DMS 273 treated with DMSO at 0.1 percent for 48 hours (cell line): Measurements from ENCODE around the gene B3GNT3.
A peak's percentile ranks its signal among the peaks of the same experiment; 100 is the strongest.
"Not testable (repeated sequence)": the region's sequence is repeated elsewhere in the genome, so short reads cannot be mapped to it uniquely, and the experiment has no call there.

Experiments
- DNase-seq: peaks from one replicate; lab custom pipeline; 2025; lab: John Stamatoyannopoulos, UW

B3GNT3 gene

DNA sequence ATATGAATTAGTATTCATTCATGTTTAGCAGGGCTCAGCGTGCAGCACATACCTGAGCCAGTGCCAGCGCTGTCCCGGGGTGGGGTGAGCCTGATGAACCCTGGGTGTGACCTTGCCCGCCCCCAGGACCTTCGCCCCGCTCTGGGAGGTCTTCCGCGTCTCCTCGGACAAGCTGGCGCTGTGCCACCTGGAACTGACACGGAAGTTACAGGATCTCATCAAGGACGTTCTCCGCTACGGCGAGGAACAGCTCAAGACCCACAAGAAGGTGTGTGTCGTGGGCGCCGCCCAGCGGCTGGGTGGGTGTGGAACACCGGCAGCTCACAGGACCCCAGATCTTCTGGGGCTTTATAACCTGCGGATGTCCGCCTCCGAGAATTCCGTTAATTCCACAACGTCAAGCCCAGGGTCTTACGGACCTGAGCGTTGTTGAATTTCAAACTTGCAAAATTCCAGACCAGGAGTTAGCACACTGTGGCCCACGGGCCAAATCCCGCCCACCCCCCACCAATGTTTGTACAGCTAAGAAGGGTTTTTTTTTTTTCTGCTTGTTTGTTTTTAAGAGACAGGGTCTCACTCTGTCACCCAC lies 28.3 kb upstream of the B3GNT3 start:
- peak; percentile 30 for DNase-seq

DNA sequence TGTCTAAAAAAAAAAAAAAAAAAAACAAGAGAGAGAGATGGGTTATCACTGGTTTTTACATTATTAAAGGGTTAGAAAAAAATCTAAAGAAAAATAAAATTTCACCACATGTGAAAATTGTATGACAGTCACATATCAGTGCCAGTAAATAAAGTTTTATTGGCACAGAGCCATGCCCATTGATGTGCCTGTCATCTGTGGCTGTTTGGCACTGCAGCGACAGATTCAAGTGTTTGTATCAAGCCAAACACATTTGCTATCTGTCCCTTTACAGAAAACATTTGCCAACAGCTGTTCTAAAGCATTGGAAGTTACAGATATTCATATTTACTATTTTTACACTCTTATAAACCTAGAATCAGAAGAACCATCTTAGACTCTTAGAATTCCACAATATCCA lies 27.4 kb upstream of the B3GNT3 start:
- no peak for DNase-seq

DNA sequence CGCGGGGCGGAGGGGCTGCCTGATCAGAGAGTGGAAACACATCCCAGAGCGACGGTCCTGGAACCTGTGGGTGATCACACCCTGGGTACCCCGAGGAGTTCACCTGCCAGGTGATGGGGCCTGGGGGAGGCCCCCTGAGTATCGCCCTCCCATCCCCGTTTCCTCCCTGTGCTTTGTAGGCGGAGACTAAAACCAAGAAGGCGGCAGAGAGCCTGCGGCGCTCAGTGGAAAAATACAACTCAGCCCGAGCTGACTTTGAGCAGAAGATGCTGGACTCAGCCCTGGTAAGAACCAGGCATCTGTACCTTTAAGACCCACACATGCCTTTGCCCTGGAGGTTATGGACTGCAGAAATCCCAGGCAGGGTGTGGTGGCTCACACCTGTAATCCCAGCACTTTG lies 24.3 kb upstream of the B3GNT3 start:
- no peak for DNase-seq

DNA sequence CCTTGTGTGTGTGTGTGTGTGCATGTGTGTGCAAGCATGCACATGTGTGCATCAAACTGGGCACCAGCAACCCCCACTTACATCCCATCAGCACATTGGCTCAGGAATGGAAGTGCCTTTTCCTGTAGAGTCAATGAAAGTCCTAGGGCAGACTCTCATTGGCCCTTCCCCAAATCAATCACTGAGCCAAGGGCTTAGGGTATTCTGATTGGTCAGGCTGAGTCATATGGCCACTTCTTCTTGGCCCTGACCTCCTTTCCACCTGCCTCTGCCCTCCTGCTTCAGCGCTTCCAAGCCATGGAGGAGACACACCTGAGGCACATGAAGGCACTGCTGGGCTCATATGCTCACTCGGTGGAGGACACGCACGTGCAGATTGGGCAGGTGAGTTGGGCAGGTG lies 22.8 kb upstream of the B3GNT3 start:
- DNase-seq: no peak

DNA sequence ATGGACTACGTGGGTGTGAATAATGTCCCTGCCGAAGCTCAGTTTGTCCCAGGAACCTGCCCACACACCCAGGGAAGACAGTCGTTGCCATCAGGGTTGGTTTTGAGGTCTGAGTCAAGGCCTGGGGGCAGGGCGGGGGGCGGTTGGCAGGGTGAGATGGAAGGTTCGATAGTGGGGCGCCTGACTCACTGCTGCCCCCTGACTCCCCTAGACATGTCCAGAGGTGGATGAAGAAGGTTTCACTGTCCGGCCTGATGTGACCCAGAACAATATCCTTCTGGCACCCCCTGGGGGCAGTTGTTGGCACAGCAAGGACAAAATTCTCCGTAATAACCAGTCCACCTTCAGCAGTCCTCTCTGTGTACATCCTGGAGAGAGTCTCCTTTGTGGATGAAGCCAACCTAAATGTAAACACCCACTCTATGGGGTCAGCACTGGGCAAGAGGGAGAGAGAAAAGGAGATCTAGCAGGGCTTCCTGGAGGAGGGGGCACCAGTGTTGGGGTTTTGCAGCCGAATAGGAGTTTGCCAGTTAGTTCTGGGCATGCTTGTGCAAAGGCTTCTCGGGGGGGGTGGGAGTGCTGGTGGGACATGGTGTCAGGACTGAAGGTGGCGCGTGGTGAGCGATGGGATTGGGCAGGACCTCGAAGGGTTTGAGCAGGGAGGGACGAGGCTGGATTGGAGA lies 19.6 kb upstream of the B3GNT3 start:
- no peak for DNase-seq

DNA sequence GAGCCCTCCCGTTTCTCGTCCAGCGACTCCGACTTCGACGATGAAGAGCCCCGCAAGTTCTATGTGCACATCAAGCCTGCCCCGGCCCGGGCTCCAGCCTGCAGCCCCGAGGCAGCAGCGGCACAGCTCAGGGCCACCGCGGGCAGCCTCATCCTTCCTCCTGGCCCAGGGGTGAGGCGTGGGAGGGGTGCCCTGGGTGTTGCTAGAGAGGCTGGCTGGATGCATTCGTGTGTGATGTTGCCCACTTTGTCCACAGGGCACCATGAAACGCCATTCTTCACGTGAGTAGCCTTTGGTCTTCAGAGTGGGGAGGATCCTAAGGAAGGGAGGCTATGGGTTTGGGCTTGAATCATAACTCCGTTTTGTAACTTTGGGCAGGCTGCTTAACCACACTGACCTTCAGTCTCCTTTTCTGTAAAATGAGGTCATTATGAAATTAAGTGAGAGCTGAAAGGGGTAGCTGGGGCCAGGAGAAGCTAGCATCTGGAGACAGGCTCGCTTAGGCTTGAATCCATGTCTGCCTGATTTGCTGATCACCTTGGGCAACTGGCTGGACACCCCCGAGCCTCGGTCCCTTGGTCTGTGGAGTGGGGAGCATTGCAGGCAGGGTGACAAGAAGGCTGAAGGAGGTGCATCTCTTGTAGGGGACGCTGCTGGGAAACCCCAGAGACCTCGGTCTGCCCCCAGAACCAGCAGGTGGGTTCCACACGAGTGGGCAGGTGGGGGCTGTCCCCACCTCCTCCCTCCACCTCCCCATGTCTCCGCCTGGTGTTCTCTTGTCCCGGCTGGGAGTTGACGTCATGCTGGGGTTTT lies 18.7 kb upstream of the B3GNT3 start:
- no peak for DNase-seq

DNA sequence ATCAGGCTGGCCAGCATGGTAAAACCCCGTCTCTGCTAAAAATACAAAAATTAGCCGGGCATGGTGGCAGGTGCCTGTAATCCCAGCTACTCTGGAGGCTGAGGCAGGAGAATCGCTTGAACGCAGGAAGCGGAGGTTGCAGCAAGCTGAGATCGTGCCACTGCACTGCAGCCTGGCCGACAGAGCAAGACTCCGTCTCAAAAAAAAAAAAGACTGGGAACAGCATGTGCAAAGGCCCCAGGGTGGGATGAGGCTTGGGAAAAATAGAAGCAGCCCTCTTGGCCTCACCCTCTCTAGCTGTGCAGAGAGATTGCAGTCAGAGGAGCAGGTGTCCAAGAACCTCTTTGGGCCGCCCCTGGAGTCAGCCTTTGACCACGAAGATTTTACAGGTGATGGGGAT lies 17.1 kb upstream of the B3GNT3 start:
- DNase-seq: not testable (repeated sequence)

DNA sequence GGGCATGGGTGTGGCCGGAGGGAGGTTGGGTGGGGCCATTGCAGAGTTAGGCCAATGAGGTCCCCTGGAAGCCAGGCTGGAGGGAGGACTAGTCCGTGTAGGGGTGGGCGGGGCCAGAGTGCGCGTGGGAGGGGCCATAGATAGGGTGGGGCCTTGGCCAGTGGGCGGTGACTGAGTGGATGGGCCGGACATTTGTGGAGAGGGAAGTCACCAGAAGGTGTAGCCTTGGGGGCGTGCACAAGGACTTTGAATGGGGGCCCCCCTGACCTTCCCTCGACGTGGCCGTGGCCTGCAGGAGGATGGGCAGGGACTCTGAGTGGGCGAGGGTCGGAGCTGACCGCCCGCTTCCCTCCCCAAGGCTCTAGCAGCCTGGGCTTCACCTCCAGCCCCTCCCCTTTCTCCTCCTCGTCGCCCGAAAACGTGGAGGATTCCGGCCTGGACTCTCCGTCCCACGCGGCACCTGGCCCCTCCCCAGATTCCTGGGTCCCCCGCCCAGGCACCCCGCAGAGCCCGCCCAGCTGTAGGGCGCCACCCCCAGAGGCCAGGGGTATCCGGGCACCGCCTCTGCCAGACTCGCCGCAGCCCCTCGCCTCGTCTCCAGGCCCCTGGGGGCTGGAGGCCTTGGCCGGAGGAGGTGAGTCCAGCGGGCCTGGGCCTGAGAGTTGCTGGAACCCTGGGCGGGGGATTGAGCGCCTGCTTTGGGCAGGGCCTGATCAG lies 16.5 kb upstream of the B3GNT3 start:
- no peak for DNase-seq

DNA sequence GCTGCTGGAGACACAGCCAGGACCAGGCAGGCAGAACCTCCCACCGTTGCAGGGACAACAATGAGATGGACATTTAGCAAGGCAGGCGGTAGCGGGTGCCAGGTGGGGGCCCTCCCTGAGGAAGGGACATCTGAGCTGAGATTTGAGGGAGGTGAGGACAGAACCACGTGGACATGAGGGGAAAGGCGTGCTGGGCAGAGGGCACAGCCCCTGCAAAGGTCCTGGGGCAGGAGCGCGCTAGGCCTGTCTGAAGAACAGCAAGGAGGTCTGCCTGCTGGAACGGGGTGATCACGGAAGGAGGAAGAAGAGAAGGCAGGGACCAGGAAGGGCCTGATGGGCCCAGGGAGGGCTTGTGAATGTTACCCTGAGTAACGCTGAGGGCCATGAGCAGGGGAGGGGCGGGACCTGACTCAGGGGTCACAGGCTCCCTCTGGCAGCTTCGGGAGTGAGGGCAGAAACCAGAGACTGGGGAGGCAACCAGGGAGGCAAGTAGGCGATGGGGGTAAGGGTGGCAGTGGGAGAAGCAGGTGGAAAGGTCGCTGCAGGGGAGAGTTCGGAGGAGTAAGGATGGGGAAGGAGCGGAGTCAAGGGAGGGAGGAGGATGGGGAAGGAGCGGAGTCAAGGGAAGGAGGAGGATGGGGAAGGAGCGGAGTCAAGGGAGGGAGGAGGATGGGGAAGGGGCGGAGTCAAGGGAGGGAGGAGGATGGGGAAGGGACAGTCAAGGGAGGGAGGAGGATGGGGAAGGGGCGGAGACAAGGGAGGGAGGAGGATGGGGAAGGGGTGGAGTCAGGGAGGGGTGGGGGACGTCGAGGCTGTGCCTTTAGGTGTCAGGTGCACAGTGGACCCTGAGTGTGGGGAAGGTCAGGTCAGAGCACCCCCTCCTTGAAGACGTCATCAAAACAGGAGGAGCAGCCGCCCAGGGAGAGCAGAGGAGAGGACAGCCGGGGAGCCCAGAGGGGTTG lies 15.7 kb upstream of the B3GNT3 start:
- DNase-seq: no peak

DNA sequence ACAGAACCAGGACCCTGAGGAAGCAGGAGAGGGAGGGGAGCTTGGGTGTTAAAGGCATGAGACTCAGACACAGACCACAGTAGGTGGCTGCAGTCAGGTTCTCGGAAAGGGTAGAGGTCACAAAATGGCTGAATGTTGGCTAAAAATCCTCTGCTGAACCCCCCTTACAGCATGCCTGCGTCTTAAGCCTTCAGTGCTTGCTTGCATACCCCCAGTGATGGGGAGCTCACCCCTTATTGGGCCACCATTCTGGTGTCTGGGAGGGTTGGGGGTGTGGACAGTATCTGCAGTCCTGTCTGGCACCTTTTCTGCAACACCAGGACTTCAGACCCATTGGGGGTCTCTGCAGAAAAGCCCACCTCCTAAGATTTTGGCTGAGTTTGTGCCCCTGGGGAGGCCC lies 14.2 kb upstream of the B3GNT3 start:
- DNase-seq: no peak

DNA sequence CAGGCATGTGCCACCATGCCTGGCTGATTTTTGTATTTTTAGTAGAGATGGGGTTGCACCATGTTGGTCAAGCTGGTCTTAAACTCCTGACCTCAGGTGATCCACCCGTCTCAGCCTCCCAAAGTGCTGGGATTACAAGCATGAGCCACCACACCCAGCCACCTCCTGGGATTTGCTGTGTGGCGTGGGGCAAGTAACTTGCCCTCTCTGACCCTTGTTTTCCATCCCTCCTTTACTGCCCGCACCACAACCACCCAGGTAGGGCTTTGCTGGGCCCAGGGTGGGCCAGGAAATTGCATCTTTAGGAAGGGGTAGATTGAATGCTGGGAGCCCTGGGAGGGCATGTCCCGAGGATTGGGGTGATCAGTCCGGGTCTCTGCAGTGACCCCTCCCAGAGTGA lies 11.2 kb upstream of the B3GNT3 start:
- DNase-seq: not testable (repeated sequence)

DNA sequence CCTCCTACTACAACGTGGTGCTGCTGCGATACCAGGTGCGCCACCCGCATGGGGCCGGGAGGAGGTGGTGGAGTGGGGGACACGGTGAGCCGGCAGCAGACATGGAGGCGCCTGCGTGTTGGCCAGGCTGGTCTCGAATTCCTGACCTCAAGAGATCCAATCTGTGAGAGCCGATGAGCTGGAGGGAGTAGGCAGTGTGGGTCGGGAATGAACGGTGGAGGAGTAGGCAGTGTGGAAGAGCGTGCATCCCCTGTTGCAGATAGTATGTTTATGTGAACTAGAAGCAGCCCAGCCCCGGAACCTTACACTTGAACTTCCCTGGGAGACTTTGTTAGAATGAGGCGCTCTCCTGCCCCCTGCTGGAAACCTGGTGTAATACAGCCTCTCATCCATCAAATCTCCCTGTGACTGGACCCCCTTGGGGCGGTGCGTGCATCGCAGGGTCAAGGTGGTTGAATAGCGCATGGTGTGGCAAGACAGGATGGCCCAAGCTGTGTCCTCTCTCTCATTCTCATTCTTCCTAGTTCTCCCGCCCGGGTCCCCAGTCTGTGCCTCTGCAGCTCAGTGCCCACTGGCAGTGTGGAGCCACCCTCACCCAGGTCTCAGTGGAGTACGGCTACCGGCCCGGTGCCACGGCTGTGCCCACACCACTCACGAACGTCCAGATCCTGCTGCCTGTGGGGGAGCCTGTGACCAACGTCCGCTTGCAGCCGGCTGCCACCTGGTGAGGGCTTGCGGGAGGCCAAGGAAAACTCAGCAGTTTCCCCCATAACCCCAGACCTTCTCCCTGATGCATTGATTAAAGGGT lies 10.5 kb upstream of the B3GNT3 start:
- DNase-seq: peak; percentile 33

DNA sequence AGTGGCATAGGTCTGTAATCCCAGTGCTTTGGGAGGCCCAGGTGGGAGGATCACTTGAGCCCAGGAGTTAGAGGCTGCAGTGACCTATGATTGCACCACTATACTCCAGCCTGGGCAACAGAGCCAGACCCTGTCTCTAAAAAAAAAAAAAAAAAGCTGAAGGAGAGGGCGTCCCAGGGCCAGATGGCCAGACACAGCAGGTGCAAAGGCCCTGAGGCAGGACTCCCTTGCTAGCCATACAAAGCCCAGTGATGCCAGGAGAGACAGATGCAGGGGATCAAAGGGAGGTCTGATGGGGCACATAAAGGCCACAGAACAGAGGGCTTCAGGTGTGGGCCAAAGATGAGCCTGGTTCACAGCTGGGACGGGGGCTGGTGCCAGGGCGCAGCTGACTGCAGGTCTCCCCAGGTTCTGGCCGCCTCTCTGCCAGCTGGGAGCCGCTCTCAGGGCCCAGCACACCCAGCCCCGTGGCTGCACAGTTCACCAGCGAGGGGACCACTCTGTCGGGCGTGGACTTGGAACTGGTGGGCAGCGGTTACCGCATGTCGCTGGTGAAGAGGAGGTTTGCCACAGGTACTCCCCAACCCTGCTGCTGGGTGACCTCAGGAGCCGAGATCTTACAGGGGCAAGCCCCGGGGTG lies 7.5 kb upstream of the B3GNT3 start:
- no peak for DNase-seq

DNA sequence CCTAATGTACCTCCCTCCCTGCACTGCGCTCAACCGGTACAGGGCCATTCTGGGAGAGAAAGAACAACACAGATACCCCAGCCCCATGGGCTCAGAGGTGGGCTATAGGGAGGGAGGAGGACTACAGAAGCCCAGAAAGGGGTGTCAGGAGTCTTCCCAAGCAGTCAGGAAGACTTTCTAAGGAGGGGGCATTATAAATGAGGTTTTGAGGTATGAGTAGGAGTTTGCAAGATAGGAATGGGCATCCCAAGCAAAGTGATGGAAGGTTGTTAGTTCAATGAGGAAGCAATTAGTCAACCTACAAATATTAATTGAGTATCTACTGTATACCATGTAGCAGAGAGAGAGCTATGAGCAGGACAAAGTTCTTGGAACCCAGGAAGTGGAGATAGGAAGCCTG lies 6.3 kb upstream of the B3GNT3 start:
- no peak for DNase-seq

DNA sequence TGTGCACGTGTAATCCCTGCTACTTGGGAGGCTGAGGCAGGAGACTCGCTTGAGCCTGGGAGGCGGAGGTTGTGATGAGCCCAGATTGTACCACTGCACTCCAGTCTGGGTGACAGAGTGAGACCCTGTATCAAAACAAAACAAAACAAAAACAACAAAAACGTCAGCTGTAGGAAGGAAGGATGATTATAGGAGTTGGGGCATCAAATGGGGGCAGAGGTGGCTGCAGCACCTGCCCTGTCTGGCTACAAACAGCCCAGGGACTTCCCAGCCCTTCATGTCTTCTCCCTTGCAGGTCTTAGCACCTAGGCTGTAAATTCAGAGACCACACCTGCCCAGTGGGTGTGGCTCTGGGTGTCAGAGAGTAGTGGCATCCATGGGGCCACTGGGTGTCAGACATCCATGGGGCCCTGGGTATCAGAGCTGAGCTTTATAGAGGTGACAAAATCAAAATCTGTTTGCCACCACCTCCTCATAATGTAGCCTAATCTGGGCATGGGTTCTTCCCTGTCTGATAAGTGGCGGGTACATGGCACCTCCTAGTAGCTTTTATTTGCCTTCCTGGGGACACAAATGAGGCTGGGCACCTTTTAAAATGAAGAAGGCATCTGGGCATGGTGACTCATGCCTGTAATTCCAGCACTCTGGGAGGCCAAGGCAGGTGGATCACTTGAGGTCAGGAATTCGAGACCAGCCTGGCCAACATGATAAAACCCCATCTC lies 4.7 kb upstream of the B3GNT3 start:
- no peak for DNase-seq

DNA sequence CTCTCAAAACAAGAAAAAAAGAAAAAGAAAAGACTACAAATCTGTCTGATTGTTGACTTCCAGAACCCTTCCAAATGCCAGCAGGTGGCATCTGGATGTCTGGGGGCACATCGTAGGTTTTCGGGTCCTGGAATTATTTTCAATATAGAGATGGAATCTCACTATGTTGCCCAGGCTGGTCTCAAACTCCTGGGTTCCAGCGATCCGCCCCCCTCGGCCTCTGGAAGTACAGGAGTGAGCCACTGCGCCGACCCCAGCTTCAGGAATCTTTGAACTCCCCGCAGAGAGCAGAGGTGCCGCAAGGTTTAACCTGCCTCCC lies 567 bp upstream of the B3GNT3 start:
- DNase-seq: no peak

DNA sequence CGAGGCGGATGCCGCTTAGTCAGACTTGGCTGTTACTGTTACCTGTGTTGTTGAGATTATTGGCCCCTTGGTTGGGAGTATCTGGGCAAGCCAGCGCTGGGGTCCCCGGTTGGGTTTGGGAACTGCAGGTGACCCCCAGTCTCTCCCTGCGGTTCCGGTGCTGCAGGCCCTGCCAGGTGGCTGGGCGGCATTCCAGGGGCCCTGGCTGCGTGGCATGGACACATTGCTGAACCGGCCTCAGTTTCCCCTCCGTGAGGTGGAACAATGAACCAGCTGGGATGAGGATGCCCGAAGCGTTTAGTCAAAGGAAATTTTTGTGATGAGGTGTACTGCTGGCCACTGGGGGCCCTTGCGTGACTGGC lies 538 bp downstream of the B3GNT3 start:
- DNase-seq: no peak

DNA sequence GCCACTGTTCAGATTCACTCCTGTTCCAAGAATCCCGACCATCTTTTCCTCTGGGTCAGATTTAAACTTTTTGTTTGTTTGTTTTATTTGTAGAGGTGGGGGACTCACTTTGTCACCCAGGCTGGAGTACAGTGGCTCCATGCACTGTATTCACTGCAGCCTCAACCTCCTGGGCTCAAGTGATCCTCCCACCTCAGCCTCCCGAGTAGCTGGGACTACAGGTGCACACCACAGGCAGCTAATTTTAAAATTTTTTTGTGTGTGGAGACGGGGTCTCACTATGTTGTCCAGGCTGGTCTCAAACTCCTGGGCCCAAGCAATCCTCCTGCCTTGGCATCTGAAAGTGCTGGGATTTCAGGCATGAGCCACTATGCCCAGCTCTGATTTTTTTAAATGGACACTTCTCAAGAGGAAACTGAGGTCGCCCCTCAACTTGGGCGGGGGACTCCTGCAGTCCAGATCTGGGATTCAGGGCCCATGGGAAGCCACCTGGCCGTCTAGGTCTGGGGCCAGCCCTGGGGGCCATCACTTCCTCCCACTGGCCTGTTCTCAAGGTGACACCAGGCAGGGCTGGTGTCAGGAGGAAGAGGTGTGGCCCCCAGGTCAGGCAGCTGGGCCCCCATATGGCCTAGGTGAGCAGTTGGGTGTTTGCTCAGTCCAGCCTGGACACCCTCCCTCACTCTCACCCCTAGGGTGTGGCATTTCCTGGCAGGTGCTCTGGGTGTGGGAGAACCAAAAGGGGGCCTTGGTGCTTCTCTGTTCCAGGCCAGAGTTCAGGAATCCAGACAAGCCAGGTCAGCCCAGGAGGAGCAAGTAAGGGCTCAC lies 1.3 kb downstream of the B3GNT3 start:
- no peak for DNase-seq
